Endodermal cell (in vitro differentiated cells): ENCODE data around the gene FLYWCH1. TPM values are rescaled to one million over a fixed set of nuclear protein-coding genes. Genes with fewer than 3 reads are reported as not detected.

Source experiments
- DNase-seq: peaks from one replicate; pipeline ENCODE4 v3.0.0-alpha.2; 2017
- H3K27ac ChIP-seq: 2 replicates; pipeline ENCODE4 v1.5.1; 2013; ENCODE audit warnings: mild to moderate bottlenecking, low read depth, low read length, moderate library complexity
- H3K27me3 ChIP-seq: 2 replicates; pipeline ENCODE4 v1.6.1; 2013; ENCODE audit warnings: mild to moderate bottlenecking, low read length, moderate library complexity; ENCODE audit not compliant: insufficient read depth, control insufficient read depth, poor library complexity, severe bottlenecking
- H3K36me3 ChIP-seq: 2 replicates; pipeline ENCODE4 v1.7.0; 2013; ENCODE audit warnings: mild to moderate bottlenecking, low read length, moderate library complexity; ENCODE audit not compliant: control insufficient read depth, insufficient read depth
- H3K4me1 ChIP-seq: one replicate; pipeline ENCODE4 v1.7.0; 2013; ENCODE audit warnings: low read length; ENCODE audit not compliant: control insufficient read depth, insufficient read depth
- H3K4me3 ChIP-seq: 2 replicates; pipeline ENCODE4 v1.5.1; 2013; ENCODE audit warnings: mild to moderate bottlenecking, low read length, moderate library complexity
- H3K9ac ChIP-seq: 2 replicates; pipeline ENCODE4 v1.6.1; 2013; ENCODE audit warnings: mild to moderate bottlenecking, low read length, moderate library complexity; ENCODE audit not compliant: poor library complexity, severe bottlenecking; ENCODE audit errors: extremely low read depth
- H3K9me3 ChIP-seq: 2 replicates; pipeline ENCODE4 v1.6.1; 2013; ENCODE audit warnings: mild to moderate bottlenecking, low read length, moderate library complexity; ENCODE audit not compliant: control insufficient read depth
- H3K27ac Mint-ChIP-seq: 2 replicates; pipeline ENCODE4 v1.8.0; 2020; ENCODE audit warnings: mixed read lengths
- H3K27me3 Mint-ChIP-seq: 2 replicates; pipeline ENCODE4 v1.8.0; 2021; ENCODE audit warnings: mild to moderate bottlenecking, mixed read lengths; ENCODE audit not compliant: insufficient read depth
- H3K36me3 Mint-ChIP-seq: 2 replicates; pipeline ENCODE4 v1.8.0; 2020; ENCODE audit warnings: low read depth, mixed read lengths
- H3K4me1 Mint-ChIP-seq: 2 replicates; pipeline ENCODE4 v1.8.0; 2020; ENCODE audit warnings: mixed read lengths
- H3K4me3 Mint-ChIP-seq: 2 replicates; pipeline ENCODE4 v1.8.0; 2020; ENCODE audit warnings: mild to moderate bottlenecking, moderate library complexity, mixed read lengths
- H3K9me3 Mint-ChIP-seq: 2 replicates; pipeline ENCODE4 v1.8.0; 2020; ENCODE audit warnings: mild to moderate bottlenecking, mixed read lengths
- WGBS, 2 experiments: methylation state at CpG; one replicate each; pipeline versions ENCODE4 v1.1.5 to v1.1.7; 2013; ENCODE audit warnings: missing lambda C conversion rate in 2 of 2, mixed read lengths in 1 of 2; ENCODE audit not compliant: insufficient coverage in 1 of 2, insufficient read length in 1 of 2; 5-methylcytosine and 5-hydroxymethylcytosine counted together
- total RNA-seq, 2 donors: library from RNA; stranded (reverse); fragmentation: NEBNext Ultra II Directional in 1 of 2; extraction: Animal tissue kit (Norgen Biotek cat#: 25700) in 1 of 2; gene quantifications; 2 replicates in 1 of 2; 3 replicates in 1 of 2; pipeline ENCODE4 v1.2.1, GENCODE V29; 2021
- TF ChIP-seq, protein P1 (sequence below): fragments of 200-600 bp; sonication (generic); conservative IDR thresholded peaks from 2 replicates; pipeline ENCODE4 v1.5.0; 2021; ENCODE audit warnings: antibody characterized with exemption, mild to moderate bottlenecking

The FLYWCH1 gene
- total RNA-seq, 2 donors from 2014 or later: 20.5 to 33.6 TPM

DNA sequence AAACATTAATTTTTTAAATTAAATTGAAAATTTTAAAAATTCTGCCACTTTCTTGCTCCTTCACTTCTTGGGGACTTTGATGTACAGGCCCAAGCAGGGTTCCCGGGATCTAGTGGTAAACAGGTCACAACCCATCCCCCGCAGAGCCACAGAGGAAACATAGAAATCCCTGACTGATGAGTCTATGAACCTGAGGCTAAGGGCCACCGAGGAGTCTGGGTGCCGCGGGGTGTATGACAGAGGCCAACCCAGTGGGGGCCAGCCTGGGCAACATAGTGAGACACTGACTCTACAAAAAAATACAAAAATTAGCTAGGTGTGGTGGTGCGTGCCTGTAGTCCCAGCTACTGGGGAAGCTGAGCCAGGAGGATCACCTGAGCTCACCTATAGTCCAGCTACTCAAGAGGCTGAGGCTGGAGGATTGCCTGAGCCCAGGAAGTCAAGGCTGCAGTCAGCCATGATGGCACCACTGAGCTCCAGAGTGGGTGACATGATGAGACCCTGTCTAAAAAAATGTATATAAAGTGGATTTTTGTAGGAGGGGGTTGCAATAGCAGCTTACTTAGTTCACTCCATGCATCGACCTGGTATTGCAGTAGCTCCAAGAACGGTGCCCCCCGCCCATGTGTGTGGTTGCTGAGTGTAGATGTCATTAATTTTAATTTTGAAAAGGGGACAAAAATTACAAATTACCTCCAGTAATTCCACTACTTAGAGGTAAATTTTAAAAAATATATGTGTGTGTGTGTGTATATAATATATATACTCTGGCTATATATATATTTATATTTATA is 9.2 kb upstream of the FLYWCH1 start:
- H3K4me3 Mint-ChIP-seq: no peak overlapping the region
- H3K27me3 Mint-ChIP-seq: no peaks in the 10 kb centered on the region
- no peak for DNase-seq
- 93 to 94% methylated on average over 4 to 8 of the region's 9 CpGs for WGBS, 2 experiments
- H3K4me1 Mint-ChIP-seq: peaks cover 8% of the 10 kb centered on the region
- H3K9me3 Mint-ChIP-seq: peaks cover 12% of the 10 kb centered on the region
- H3K36me3 Mint-ChIP-seq: peaks cover 7% of the 10 kb centered on the region
- H3K27ac Mint-ChIP-seq: no peak overlapping the region
- H3K27ac ChIP-seq: no peak overlapping the region
- H3K4me3 ChIP-seq: no peak overlapping the region
- H3K9ac ChIP-seq: no peak overlapping the region
- TF ChIP-seq, protein P1, sequence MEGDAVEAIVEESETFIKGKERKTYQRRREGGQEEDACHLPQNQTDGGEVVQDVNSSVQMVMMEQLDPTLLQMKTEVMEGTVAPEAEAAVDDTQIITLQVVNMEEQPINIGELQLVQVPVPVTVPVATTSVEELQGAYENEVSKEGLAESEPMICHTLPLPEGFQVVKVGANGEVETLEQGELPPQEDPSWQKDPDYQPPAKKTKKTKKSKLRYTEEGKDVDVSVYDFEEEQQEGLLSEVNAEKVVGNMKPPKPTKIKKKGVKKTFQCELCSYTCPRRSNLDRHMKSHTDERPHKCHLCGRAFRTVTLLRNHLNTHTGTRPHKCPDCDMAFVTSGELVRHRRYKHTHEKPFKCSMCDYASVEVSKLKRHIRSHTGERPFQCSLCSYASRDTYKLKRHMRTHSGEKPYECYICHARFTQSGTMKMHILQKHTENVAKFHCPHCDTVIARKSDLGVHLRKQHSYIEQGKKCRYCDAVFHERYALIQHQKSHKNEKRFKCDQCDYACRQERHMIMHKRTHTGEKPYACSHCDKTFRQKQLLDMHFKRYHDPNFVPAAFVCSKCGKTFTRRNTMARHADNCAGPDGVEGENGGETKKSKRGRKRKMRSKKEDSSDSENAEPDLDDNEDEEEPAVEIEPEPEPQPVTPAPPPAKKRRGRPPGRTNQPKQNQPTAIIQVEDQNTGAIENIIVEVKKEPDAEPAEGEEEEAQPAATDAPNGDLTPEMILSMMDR: no peak
- no peaks in the 10 kb centered on the region for H3K36me3 ChIP-seq
- no peaks in the 10 kb centered on the region for H3K4me1 ChIP-seq
- no peaks in the 10 kb centered on the region for H3K9me3 ChIP-seq
- no peaks in the 10 kb centered on the region for H3K27me3 ChIP-seq

DNA sequence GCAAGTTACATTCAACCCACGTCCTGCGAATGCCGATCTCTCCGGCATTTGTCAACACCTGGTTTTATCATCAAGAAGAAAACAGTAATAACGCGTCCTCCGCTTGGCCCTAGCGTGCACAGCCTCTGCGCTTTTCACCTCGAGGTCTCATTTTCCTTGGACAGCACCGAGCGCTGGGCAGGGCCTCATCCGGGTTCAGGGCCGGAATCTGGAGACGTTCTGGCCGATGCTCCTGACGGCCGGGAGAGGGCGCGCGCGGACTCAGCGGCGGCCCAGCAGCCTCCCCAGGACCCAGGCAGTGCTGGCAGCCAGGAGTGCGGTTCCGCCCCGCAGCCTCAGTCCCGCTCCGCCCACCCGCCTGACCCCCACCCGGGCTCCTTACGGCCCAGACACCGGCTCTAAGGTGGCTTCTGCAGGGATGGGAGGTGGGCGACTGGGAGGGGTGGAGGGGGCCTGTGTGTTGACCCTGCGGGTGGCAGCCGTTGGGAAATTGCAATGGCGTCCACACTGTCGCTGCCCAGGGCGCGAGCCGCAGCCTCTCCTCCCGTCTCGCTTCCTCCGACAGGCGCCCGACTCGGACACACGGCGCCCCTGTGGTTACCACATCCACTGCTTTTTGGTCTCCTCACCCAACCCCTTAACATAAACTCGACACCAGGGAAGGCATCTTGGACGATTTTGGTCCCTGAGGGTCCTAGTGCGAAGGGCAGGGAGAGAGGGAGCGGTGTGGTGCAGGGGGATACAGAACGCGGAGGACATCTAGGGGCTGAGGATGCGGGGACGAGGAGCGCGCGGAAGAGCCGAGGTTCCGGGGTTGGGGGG is 7.4 kb upstream of the FLYWCH1 start:
- no peaks in the 10 kb centered on the region for H3K27me3 ChIP-seq
- H3K4me1 ChIP-seq: no peaks in the 10 kb centered on the region
- DNase-seq: peak; percentile 94
- peaks cover 2% of the 10 kb centered on the region for H3K27me3 Mint-ChIP-seq
- H3K9ac ChIP-seq: peak overlapping the region; percentile 67
- H3K9me3 ChIP-seq: no peaks in the 10 kb centered on the region
- H3K9me3 Mint-ChIP-seq: peaks cover 12% of the 10 kb centered on the region
- peaks cover 4% of the 10 kb centered on the region for H3K4me1 Mint-ChIP-seq
- H3K36me3 ChIP-seq: no peaks in the 10 kb centered on the region
- peak overlapping the region; percentile 90 for H3K4me3 Mint-ChIP-seq
- peak overlapping the region; percentile 47 for H3K27ac ChIP-seq
- 4 to 5% methylated on average over 44 to 62 of the region's 62 CpGs for WGBS, 2 experiments
- TF ChIP-seq, protein P1: peak; percentile 94
- H3K27ac Mint-ChIP-seq: peak overlapping the region; percentile 97
- H3K4me3 ChIP-seq: peak overlapping the region; percentile 91
- peaks cover 7% of the 10 kb centered on the region for H3K36me3 Mint-ChIP-seq

DNA sequence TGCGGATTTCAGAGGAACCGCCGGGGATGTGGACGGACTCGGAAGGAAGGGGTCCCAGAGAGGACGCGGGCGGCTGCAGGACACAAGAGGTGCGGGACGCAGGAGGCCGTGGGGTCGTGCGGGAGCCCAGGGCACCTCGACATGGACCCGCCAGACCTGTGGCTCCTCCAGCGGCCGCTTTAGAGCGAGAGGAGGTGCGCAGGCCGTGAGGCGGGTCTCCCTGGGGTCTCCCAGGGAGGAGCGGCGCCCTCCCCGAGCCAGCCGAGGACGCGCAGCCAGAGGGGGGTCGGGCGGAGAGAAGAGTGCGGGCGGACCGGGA is 6.8 kb upstream of the FLYWCH1 start:
- peak overlapping the region; percentile 97 for H3K27ac Mint-ChIP-seq
- peaks cover 6% of the 10 kb centered on the region for H3K27me3 Mint-ChIP-seq
- H3K27ac ChIP-seq: peak overlapping the region; percentile 63

More for the DNA sequence above, 6.8 kb upstream of the FLYWCH1 start:
- no peak for DNase-seq
- Mint-ChIP-seq H3K4me3 (peak overlapping the region; percentile 90), H3K9me3 (peaks cover 12% of the 10 kb centered on the region), H3K36me3 (peaks cover 4% of the 10 kb centered on the region), H3K4me1 (peaks cover 4% of the 10 kb centered on the region)
- TF ChIP-seq, protein P1: no peak
- Histone ChIP-seq H3K36me3 (no peaks in the 10 kb centered on the region), H3K9ac (peak overlapping the region; percentile 67), H3K4me1 (no peaks in the 10 kb centered on the region), H3K27me3 (no peaks in the 10 kb centered on the region), H3K4me3 (peak overlapping the region; percentile 91), H3K9me3 (no peaks in the 10 kb centered on the region)
- WGBS, 2 experiments: 0 to 2% methylated on average over 12 to 32 of the region's 32 CpGs
